ENCODE results near the gene OSBPL3.

Gene OSBPL3

GRCh38 chr7:24819916-24820689 lies 159.9 kb downstream of the OSBPL3 start (continued):
- no peak for TF ChIP-seq ZNF239 (tag by site-specific recombination; IDR thresholded peaks at IDR 0.05)
- no peak for TF ChIP-seq ZNF645 (tag by site-specific recombination; IDR thresholded peaks at IDR 0.05)
- peak; percentile 28; the same call in 1 of the 2 replicates for TF ChIP-seq ZNF394 (tag by site-specific recombination; IDR thresholded peaks at IDR 0.05; ENCODE audit: borderline replicate concordance)

GRCh38 chr7:24817339-24817738 lies 162.6 kb downstream of the OSBPL3 start:
- Histone ChIP-seq H3K4me1 (ENCODE audit: control insufficient read depth, insufficient read depth, low read length) (0 out of 2 replicates have a peak, but pooled peaks cover 4% of the 10 kb centered on the region), H3K9me3 (ENCODE audit: control insufficient read depth, insufficient read depth, low read depth, low read length) (no peaks in the 10 kb centered on the region), H3K4me3 (ENCODE audit: low read depth, low read length) (no peak overlapping the region), H3K27ac (ENCODE audit: extremely low read depth, low read depth, low read length) (no peak overlapping the region), H3K36me3 (ENCODE audit: control insufficient read depth in 2 of 2, insufficient read depth in 1 of 2, low read length in 2 of 2) (peaks cover 5 to 9% of the 10 kb centered on the region in 2 experiments; a peak in 2 of 3 replicates)
- POLR2A ChIA-PET = no interaction called here
- CTCF ChIA-PET = interaction anchor here (3.3 to 6.7 kb wide), 2 partner anchors 276 to 281 kb away, joined by 13 to 142 read pairs; no protein-coding TSS in a partner anchor
- 0 out of 2 replicates have a peak, but pooled peaks have one; percentile 15 for TF ChIP-seq SCRT2 (tag by site-specific recombination; IDR thresholded peaks at IDR 0.05)
- peak; percentile 59 for TF ChIP-seq PRDM10 (tag by site-specific recombination; IDR thresholded peaks at IDR 0.05)
- no peak for TF ChIP-seq ZNF18 (tag by site-specific recombination; IDR thresholded peaks at IDR 0.05)
- TF ChIP-seq ZBTB17 (tag by site-specific recombination; IDR thresholded peaks at IDR 0.05) = peak; percentile 54
- peak; percentile 24; the same call in 1 of the 2 replicates for TF ChIP-seq OSR2 (tag by site-specific recombination; IDR thresholded peaks at IDR 0.05)
- 0 out of 2 replicates have a peak, but pooled peaks have one; percentile 57 for TF ChIP-seq SCRT1 (tag by site-specific recombination; IDR thresholded peaks at IDR 0.05; ENCODE audit: borderline replicate concordance)
- TF ChIP-seq ZNF121 (tag by site-specific recombination; IDR thresholded peaks at IDR 0.05) = no peak

GRCh38 chr7:24816868-24817267 lies 163.1 kb downstream of the OSBPL3 start:
- TF ChIP-seq ZFP3 (tag by site-specific recombination; IDR thresholded peaks at IDR 0.05; ENCODE audit: low read depth) = peak; percentile 73; the same call in 1 of the 2 replicates
- TF ChIP-seq ZNF121 (tag by site-specific recombination; IDR thresholded peaks at IDR 0.05) = no peak
- Histone ChIP-seq H3K4me1 (ENCODE audit: control insufficient read depth, insufficient read depth, low read length) (0 out of 2 replicates have a peak, but pooled peaks cover 4% of the 10 kb centered on the region), H3K9me3 (ENCODE audit: control insufficient read depth, insufficient read depth, low read depth, low read length) (no peaks in the 10 kb centered on the region), H3K36me3 (ENCODE audit: control insufficient read depth in 2 of 2, insufficient read depth in 1 of 2, low read length in 2 of 2) (peaks cover 5 to 9% of the 10 kb centered on the region in 2 experiments; a peak in 2 of 3 replicates), H3K27ac (ENCODE audit: extremely low read depth, low read depth, low read length) (no peak overlapping the region), H3K4me3 (ENCODE audit: low read depth, low read length) (no peak overlapping the region)
- CTCF ChIA-PET = interaction anchor here (0.8 to 6.7 kb wide), 4 partner anchors 10 to 282 kb away, joined by 3 to 142 read pairs (median 9); no protein-coding TSS in a partner anchor
- POLR2A ChIA-PET = no interaction called here

All from HEK293 (cell line).